Hepatocyte (in vitro differentiated cells): ENCODE measurements around the gene NANOGP8.

Experiments used
- CTCF ChIP-seq: fragments of 200-600 bp; sonication (generic); IDR thresholded peaks from 2 replicates; pipeline ENCODE4 v1.5.1; 2016; ENCODE audit warnings: antibody characterized with exemption, mild to moderate bottlenecking; ENCODE audit not compliant: poor library complexity
- EZH2 ChIP-seq: fragments of 200-600 bp; sonication (generic); IDR thresholded peaks from 2 replicates; pipeline ENCODE4 v1.6.1; 2016; ENCODE audit warnings: antibody characterized with exemption, mild to moderate bottlenecking, borderline replicate concordance
- EZH2phosphoT487 ChIP-seq: fragments of 200-600 bp; sonication (generic); IDR thresholded peaks from one replicate; pipeline ENCODE4 v1.6.1; 2018; ENCODE audit warnings: antibody characterized with exemption, mild to moderate bottlenecking, low read depth, moderate library complexity; ENCODE audit not compliant: unreplicated experiment, severe bottlenecking

GRCh38 chr15:35080226-35080625 is 4.9 kb downstream of the NANOGP8 start:
- TF ChIP-seq CTCF (no peak), EZH2 (no peak), EZH2phosphoT487 (no peak)
